ENCODE data around the gene SULT2B1.
"Not testable (repeated sequence)": the region's sequence is repeated elsewhere in the genome, so short reads cannot be mapped to it uniquely, and the experiment has no call there.

Gene SULT2B1

DNA sequence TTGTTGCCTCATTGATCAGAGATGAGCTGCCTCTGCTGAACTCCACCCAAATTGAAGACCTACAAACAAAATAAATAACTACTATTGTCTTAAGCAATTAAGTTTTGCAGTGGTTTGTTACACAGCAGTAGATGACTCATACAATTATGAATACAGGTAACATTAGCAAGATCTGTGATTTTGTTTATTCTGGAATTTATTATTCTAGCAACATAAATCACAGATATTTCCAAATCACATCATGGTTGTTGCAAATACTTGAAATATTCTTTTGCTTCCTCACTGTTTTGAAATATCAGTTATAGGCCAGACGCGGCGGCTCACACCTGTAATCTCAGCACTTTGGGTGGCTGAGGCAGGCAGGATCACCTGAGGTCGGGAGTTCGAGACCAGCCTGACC lies 27.2 kb upstream of the SULT2B1 start:
- in situ Hi-C loops (cut with MboI; ENCODE audit: low sequenced_read_pairs): no loop called here

DNA sequence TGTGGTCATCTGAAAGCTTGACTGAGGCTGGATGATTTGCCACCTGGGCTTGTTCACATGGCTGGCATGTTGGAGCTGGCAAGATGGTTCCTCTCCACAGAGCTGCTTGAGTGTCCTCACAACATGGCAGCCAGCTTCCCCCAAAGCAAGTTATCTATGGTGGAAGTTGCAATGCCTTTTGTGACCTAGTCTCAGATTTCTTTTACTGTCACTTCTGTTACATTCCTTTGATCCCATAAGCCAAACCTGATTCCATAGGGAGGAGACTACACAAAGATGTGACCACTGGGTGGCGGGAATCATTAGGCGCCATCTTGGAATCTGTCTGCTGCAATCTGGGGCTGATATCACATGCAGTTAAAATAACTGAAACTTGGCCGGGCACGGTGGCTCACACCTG lies 22.8 kb upstream of the SULT2B1 start:
- in situ Hi-C loops (cut with MboI; ENCODE audit: low sequenced_read_pairs): no loop called here

DNA sequence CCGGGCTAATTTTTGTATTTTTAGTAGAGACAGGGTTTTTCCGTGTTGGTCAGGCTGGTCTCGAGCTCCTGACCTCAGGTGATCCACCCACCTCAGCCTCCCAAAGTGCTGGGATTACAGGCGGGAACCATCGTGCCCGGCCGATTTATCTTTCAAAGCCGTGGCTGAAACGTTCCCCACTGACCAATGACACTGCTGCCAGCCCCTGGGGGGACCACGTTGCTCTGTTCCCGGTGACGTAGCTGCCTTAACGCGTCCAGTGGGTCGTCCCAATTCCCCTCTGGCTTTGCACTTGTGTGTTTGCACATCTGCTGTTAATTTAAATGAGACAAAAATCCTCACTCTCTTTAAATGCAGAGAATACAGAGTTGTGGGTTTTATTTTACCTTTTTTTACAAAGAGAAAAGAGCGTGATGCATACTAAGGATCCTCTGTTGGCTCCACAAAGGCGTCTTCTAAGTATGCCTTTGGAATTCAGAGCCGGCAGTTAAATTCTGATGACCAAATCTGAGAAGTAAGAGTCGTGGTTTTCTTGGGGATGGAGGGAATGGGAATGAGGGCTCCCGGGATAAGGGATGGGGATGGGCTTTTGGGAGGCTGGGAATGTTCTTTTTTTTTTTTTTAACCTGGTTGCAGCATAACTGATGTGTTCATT lies 21.8 kb upstream of the SULT2B1 start:
- in situ Hi-C loops (cut with MboI; ENCODE audit: low sequenced_read_pairs): no loop called here

DNA sequence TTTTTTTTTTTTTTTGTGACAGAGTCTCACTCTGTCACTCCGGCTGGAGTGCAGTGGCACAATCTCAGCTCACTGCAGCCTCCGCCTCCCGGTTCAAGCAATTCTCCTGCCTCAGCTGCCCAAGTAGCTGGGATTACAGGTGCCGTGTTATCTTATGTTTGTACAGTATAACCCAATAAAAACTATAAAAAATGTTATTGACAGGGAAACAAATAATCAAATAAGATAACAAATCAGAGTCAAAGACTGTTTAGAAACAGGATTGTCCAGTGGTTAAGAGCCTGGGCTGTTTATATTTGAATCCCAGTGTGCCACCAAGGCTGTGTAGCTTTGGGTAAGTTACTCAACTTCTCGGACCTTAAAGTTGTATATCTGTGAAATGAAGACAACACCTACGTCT lies 21.2 kb upstream of the SULT2B1 start:
- in situ Hi-C loops (cut with MboI; ENCODE audit: low sequenced_read_pairs): no loop called here

DNA sequence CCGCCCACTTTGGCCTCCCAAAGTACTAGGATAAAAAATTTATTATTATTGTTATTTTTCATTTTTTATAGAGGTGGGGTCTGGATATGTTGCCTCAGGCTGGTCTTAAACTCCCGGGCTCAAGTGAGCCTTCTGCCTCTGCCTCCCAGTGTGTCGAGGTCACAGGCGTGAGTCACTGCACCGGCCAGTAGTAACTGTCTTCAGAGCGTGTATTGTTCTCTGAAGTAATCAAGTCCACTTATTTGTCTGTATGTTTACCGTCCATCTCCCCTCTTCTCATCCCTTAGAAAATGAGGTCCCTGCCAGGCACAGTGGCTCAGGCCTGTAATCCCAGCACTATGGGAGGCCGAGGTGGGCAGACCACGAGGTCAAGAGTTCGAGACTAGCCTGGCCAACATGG lies 18.2 kb upstream of the SULT2B1 start:
- in situ Hi-C loops (cut with MboI; ENCODE audit: low sequenced_read_pairs): no loop called here

DNA sequence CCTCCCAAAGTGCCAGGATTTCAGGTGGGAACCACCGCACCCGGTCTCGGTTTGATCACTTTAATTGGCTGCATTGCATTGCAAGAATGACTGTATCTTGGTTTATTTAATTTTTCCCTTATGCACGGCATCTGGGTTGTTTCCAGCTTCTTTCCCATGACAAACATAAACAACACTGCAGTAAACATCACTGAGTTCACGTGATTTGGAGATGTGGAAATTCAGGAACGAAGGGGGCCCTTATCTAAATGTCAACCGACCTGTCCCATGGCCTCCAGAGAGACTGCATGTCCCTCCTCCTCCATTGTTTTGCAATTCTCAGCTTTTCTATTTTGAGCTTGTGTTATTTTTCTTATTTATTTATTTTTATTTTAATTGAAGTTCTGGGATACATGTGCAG lies 14.4 kb upstream of the SULT2B1 start:
- in situ Hi-C loops (cut with MboI; ENCODE audit: low sequenced_read_pairs): no loop called here

DNA sequence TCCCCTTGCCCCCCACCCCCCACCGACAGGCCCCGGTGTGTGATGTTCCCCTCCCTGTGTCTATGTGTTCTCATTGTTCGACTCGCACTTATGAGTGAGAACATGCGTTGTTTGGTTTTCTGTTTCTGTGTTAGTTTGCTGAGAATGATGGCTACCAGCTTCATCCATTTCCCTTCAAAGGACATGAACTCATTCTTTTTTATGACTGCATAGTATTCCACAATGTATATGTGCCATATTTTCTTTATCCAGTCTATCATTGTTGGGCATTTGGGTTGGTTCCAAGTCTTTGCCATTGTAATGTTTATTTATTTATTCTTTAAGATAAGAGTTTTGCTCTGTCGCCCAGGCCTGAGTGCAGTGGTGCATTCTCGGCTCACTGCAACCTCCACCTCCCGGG lies 13.9 kb upstream of the SULT2B1 start:
- in situ Hi-C loops (cut with MboI; ENCODE audit: low sequenced_read_pairs): not testable (repeated sequence)

DNA sequence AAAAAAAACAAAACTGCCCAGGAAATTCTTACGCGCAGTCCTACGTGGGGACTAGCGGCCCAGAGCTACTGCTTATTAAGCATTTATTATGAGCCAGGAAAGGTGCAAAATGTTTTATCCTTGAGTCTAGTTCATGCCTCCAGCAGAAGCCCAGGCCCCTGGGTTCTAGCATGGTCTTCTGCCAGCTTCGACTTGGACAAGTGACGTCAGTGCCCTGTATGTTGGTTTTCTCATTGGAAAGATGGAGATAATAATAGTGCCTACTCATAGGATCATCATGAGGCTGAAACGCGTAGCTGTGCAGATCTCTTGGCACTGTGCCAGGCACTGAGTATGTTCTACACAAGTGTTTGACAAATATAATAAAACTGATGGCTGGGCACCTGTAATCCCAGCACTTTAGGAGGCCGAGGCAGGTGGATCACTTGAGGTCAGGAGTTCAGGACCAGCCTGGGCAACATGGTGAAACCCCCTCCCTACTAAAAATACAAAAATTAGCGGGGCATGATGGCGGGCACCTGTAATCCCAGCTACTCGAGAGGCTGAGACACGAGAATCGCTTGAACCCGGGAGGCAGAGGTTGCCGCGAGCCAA lies 12.4 kb upstream of the SULT2B1 start:
- in situ Hi-C loops (cut with MboI; ENCODE audit: low sequenced_read_pairs): no loop called here

DNA sequence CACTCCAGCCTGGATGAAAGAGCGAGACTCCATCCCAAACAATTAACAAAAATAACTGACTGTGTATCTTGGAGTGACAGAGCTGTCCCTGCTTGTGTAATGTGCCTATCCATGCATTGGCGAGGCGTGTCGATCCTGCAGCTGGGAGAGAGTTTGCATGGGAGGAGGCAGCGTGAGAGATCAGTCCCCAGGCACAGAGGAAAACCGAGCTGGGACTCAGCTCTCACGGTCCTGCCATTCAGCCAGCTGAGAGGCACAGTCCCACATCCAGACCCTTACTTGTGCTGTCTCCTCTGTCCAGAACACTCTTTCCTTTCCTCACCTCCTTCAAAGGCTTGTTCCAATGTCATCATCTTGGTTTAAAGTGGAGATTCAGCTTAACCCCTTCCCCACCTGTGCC lies 11.9 kb upstream of the SULT2B1 start:
- in situ Hi-C loops (cut with MboI; ENCODE audit: low sequenced_read_pairs): no loop called here

DNA sequence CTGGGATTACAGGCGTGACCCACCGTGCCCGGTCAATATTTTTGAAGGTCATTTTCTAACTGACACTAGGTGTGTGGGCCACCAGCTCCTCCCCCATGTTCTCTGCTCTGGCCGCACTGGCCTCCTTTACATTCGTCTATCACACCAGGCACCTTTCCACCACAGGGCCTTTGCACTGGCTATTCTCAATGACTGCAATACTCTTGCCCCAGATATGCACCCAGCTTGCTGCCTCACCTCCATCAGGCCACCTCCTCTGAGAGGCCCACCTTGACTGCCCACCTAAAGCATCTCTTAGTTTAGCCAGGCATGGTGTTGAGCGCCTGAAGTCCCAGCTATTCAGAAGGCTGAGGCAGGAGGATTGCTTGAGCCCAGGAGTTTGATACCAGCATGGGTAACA lies 10.2 kb upstream of the SULT2B1 start:
- in situ Hi-C loops (cut with MboI; ENCODE audit: low sequenced_read_pairs): no loop called here

DNA sequence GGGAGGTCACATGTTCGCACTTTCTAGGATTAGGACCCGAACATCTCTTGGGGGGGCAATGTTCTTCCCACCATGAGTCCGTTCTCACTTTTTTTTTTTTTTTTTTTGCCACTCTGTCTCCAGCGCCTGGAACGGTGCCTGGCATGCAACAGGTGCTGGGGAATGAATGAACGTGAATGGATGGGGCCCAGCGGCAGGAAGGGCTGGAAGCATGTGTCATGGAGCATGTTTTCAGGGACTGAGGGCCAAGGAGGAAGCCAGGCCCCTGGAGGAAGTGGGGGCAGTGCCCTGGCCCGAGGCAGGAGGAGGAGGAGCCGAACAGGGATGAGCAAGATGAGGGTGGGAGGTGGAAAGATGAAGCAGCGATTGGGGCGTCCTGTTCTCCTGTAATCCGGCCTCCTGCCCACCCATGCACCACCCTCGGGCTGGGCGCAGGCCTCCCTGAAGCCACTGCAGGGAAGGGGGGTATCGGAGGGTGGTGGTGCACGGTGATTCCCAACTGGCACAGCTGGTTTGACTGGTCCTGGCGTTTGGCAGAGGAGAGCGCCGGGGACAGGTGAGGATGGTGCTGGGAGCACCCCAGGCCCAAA lies 8.8 kb upstream of the SULT2B1 start:
- in situ Hi-C loops (cut with MboI; ENCODE audit: low sequenced_read_pairs): no loop called here

DNA sequence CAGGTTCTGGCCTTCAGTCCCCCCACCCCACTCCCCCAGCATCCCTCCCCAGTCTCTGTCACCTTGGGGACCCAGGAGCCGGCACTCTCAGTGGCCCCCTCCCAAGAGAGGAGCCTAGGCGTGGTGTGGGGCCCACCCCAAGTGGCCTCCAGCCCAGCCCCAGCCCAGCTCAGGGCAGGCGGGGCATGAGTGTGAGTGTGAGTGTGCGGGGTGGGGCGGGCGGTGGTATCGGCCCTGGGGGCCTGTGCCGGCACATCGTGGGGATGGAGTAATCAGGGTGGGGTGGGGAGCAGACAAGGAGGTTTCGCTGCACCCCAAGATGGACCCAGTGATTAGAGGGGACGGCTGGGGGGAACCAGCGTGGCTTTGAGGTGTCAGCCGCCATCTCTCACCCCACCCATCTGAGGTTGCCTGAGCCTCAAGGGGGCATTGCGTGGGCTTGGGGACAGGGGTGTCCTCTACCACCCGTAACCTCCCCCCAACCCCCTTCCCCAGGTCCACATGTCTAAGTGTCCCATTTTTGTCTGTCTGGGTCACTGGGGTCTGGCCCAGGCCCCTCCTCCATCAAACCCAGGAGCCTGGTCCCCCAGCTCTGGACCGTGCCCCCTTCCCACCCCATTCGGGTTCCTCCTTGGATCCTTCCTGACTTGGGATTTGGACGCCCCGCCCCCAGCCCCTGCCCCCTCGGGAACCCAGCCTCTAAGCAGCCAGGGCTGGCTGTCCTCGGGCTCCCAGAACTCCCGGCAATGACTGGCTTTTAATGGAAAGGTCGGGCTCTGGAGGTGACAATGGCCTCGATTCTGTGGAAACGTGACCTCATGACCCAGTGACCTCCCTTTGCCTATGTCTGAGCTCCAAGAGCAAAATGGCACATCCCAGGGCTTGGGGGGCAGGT lies 6.9 kb upstream of the SULT2B1 start:
- in situ Hi-C loops (cut with MboI; ENCODE audit: low sequenced_read_pairs): no loop called here

DNA sequence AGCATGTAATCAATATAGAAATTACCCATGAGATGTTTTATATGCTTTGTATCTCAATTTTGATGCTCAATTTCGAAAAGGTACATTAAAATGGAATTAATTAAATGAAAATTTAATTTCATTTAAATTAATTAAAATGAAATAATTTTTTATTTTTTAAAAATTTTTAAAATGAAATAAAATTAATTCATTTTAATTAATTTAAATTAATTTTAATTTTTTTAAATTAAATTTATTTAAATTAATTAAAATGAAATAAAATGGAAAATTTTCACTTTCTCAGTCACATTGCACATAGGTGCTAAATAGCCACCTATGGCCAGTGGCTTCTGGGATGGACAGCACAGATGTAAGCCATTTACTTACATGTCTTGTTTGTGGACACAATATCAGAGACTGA lies 4.2 kb upstream of the SULT2B1 start:
- in situ Hi-C loops (cut with MboI; ENCODE audit: low sequenced_read_pairs): no loop called here

DNA sequence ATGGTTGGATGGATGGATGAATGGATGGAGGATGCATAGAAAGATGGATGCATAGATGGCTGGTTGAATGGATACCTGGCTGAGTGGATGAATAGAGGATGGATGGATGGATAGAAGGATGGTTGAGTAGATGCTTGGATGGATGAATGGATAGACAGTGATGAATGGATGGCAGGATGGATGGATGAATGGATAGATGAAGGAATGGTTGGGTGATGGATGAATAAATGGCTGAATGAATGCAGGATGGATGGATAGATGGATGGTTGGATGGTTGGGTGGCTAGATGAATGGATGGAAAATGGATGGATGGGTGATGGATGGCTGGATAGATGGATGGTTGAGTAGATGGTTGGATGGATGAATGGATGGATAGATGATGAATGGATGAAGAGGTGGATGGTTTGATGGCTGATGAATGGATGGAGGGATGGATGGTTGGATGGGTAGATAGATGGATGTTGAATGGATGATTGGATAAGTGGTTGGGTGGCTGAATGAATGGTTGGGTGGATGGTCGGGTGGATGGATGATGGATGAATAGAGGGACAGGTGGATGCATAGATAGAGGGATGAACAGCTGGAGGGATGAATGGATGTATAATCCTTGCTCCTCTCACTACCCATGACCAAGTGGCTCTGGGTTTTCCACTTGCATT lies 3.6 kb upstream of the SULT2B1 start:
- in situ Hi-C loops (cut with MboI; ENCODE audit: low sequenced_read_pairs): no loop called here

DNA sequence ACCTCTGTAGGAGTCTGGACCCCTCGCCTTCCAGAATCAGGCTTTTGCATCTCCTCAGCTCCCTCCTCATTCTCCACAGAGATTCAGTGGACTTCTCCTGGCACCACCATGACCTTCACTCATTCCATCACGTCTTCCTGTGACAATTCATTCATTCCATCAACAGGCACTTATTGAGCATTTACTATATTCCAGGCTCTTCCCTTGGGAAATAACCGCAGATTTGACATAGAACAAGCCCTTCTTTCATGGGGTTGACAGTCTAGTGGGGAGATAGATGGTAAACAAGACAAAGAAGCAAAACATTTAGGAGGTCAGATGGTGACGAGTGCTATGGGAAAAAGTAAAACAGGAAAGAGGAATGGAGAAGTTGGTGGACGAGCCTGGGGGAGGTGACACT lies 2.6 kb upstream of the SULT2B1 start:
- in situ Hi-C loops (cut with MboI; ENCODE audit: low sequenced_read_pairs): no loop called here

DNA sequence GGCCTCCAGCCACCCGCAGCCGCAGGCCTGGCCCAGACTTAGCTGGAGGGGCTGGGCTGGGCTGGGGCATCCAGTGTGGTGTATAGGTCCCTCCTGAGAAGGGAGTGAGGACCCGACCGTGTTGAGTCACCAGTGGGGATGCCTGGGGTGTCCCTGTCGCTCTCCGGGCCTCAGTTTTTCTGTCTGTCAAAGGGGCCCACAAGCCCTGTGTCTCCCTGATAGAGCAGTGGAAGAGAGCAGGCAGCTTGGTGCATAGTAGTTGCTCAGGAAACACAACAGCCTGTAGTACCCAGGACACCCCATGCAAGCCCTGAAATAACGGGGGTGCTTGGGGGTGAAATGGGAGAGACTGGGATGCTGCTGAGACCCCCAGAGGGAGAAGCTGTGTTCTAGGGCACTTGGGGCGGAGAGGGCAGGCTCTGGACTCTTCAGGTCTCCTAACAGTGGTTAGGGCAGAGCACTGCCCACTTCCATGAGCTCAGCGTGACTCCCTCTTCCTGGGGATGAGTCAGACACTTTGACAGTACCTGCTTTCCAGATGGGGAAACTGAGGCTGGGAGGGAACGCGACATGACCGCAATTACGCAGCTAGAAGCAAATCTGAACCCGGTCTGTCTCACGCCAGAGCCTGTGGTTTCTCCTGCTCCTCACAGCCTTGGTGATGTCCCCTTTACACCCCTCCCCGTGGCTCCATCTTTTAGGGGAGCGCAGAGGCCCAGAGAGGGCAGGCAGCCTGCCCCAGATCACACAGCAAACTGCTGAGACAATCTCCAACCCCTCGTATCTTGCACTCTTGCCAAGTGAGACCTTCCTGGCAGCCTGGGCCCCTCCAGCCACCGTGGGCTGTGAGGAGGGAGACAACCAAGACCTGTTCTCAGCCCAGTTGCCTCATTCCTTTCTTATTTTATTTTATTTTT lies 692 bp downstream of the SULT2B1 start:
- in situ Hi-C loops (cut with MboI; ENCODE audit: low sequenced_read_pairs): no loop called here

DNA sequence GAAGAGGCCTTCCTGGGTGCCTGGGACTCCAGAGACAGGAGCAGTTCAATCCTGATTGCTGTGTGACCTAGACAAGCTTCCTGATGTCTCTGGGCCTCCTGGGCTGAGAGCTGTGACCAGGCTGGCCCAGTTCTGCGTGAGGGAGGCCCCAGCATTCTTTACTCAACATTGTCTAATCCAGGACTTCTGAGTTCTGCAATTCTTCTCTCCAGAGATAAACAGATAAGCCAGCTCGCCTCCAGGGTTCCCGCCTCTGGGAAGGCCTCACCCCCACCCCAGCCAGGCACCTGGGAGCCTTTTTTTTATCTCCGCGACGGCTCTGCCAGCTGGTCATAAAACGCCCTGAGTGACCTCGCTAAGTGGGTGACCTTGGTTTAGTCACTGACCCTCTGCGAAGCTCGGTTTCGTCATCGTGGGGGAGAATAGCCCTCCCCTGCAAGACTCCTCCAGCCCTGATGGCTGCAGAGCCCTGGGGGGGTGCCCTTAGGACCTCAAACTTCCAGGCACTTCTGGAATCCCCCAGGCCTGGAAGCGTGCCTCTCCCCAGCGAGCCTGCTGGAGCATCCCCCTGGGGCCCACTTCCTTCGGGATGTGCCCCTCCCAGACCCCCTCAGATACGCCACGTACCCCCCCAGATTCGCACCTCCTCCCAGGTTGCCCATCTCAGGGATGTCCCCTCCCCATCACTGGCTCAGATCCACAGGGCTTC lies 1.9 kb downstream of the SULT2B1 start:
- in situ Hi-C loops (cut with MboI; ENCODE audit: low sequenced_read_pairs): no loop called here

DNA sequence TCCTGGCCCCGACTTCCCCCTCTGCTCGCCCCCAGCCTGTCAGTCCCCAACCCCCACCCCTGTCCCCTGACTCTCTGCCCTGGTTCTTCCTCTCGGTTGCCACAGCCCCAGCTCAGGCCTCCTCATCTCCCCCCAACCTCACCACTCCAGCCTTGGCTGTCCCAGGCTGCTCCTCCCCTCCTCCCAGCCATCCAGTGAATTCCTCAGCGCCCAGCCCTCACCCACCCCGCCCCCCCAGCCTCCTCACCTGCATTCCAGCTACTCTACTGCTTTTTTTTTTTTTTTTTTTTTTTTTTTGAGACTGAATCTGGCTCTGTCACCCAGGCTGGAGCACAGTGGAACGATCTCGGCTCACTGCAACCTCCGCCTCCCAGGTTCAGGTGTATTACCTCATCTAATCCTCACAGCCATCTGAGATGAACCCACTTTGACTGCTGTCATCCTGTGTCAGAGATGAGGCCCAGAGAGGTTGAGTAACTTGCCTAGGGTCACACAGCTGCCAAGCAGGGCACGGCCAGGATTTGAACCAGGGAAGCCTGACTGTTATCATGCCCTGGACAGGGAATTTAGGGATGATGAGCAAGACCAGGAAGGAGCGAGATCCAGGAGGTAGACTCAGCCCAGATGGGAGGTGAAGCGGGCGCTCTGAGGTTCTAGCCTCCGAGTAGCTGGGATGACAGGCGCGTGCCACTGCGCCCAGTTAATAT lies 2.6 kb downstream of the SULT2B1 start:
- in situ Hi-C loops (cut with MboI; ENCODE audit: low sequenced_read_pairs): no loop called here

DNA sequence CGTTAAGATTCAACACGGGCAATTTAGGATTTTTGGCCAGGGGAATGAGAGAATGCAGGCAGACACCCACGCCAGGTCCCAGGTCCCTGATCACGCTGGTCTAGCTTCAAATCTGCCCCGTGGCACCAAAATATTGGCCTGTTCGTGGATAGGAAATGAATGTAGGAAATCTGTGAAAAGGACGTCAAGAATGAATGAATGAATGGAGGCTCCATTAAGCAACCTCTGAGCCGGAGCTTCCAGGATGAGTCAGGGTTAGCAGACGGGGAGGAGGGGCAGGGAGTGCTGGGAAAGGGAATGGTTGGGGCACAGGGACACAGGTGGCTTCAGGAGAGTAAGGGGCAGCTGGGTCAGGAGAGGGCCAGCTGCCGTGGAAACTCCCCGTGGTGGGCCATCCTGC lies 4.2 kb downstream of the SULT2B1 start:
- in situ Hi-C loops (cut with MboI; ENCODE audit: low sequenced_read_pairs): no loop called here

All from HL-60/S4 treated with retinoic acid at 250 ng/mL for 4 days and 3 days (cell line).